Naive B cell (primary cell): Measurements from ENCODE around the gene COPE. TPM values are rescaled to one million over a fixed set of nuclear protein-coding genes. Genes with fewer than 3 reads are reported as not detected.

ENCODE experiments used
- ATAC-seq, 2 donors: fragments of 150-1000 bp; cut with Tn5 transposase; 2 replicates each; pipeline ENCODE4 v1.10.0; 2021; ENCODE audit warnings: low read depth in 2 of 2, mild to moderate bottlenecking in 2 of 2, moderate library complexity in 2 of 2
- DNase-seq: peaks from one replicate; pipeline ENCODE4 v3.0.0; 2022
- H3K27ac Mint-ChIP-seq, 6 donors: one replicate each; pipeline ENCODE4 v1.8.0; 2020 to 2022; ENCODE audit warnings: mild to moderate bottlenecking in 6 of 6, mixed read lengths in 6 of 6, moderate library complexity in 5 of 6, inconsistent platforms in 2 of 6
- H3K27me3 Mint-ChIP-seq, 3 donors: one replicate each; pipeline ENCODE4 v1.8.0; 2021 to 2022; ENCODE audit warnings: mixed read lengths in 3 of 3, mild to moderate bottlenecking in 1 of 3
- H3K36me3 Mint-ChIP-seq, 2 donors: one replicate each; pipeline ENCODE4 v1.8.0; 2020 to 2022; ENCODE audit warnings: mixed read lengths in 2 of 2, inconsistent platforms in 1 of 2, mild to moderate bottlenecking in 1 of 2
- H3K4me1 Mint-ChIP-seq, 3 donors: one replicate each; pipeline ENCODE4 v1.8.0; 2020 to 2022; ENCODE audit warnings: mixed read lengths in 3 of 3, inconsistent platforms in 1 of 3, mild to moderate bottlenecking in 1 of 3, moderate library complexity in 1 of 3
- H3K4me3 Mint-ChIP-seq, 8 donors: one replicate each; pipeline ENCODE4 v1.8.0; 2020 to 2022; ENCODE audit warnings: mild to moderate bottlenecking in 8 of 8, mixed read lengths in 8 of 8, moderate library complexity in 8 of 8, inconsistent platforms in 2 of 8
- H3K9me3 Mint-ChIP-seq, 7 donors: one replicate each; pipeline ENCODE4 v1.8.0; 2020 to 2022; ENCODE audit warnings: mixed read lengths in 7 of 7, mild to moderate bottlenecking in 5 of 7, inconsistent platforms in 2 of 7, moderate library complexity in 1 of 7
- polyA plus RNA-seq, 6 donors: library from polyadenylated mRNA; unstranded; fragments of 300-500 nt; fragmentation: Illumina TruSeq; gene quantifications; one replicate each; pipeline ENCODE4 v1.2.3, GENCODE V29; 2021; ENCODE audit warnings: low read depth in 6 of 6

Gene COPE
- polyA plus RNA-seq, 6 donors from 2014 or later, result 204 to 322 (median 251) TPM

GRCh38 chr19:18869781-18870530, 49.2 kb downstream of the COPE start:
- no peak for ATAC-seq
- H3K27me3 Mint-ChIP-seq, result peaks cover 6 to 25% (median 18%) of the 10 kb centered on the region in 3 donors
- H3K4me1 Mint-ChIP-seq, result peaks cover 7 to 11% (median 10%) of the 10 kb centered on the region in 3 donors
- H3K4me3 Mint-ChIP-seq, result peak overlapping the region in 4 of 8 donors; percentile 35 to 68 (median 48)
- no peak overlapping the region for H3K27ac Mint-ChIP-seq
- H3K36me3 Mint-ChIP-seq, result no peaks in the 10 kb centered on the region
- no peaks in the 10 kb centered on the region for H3K9me3 Mint-ChIP-seq
- no peak for DNase-seq

- H3K4me3 Mint-ChIP-seq, result peak overlapping the region in 1 of 8 donors; percentile 20
- ATAC-seq (no peak), DNase-seq (no peak)
- H3K27me3 Mint-ChIP-seq, result peaks cover 6 to 25% (median 18%) of the 10 kb centered on the region in 3 donors
- no peaks in the 10 kb centered on the region for H3K36me3 Mint-ChIP-seq
- H3K4me1 Mint-ChIP-seq, result peaks cover 7 to 11% (median 10%) of the 10 kb centered on the region in 3 donors
- H3K27ac Mint-ChIP-seq, result no peak overlapping the region
- H3K9me3 Mint-ChIP-seq, result no peaks in the 10 kb centered on the region
Observed at GRCh38 chr19:18869023-18869618, 50.1 kb downstream of the COPE start.

- no peak for DNase-seq
- H3K36me3 Mint-ChIP-seq, result no peaks in the 10 kb centered on the region
- no peak overlapping the region for H3K27ac Mint-ChIP-seq
- H3K9me3 Mint-ChIP-seq, result no peaks in the 10 kb centered on the region
- ATAC-seq, result no peak
- peaks cover 6 to 25% (median 18%) of the 10 kb centered on the region in 3 donors for H3K27me3 Mint-ChIP-seq
- peaks cover 7 to 11% (median 10%) of the 10 kb centered on the region in 3 donors for H3K4me1 Mint-ChIP-seq
- no peak overlapping the region for H3K4me3 Mint-ChIP-seq
Observed at GRCh38 chr19:18868380-18869022, 50.7 kb downstream of the COPE start.

- H3K27ac Mint-ChIP-seq, result peak overlapping the region in 1 of 6 donors; percentile 36
Observed at GRCh38 chr19:18867751-18868150, 51.4 kb downstream of the COPE start.

GRCh38 chr19:18867199-18867598, 52.0 kb downstream of the COPE start:
- peak overlapping the region in 4 of 6 donors; percentile 36 to 76 (median 55) for H3K27ac Mint-ChIP-seq
- H3K9me3 Mint-ChIP-seq, result no peaks in the 10 kb centered on the region
- DNase-seq (no peak), ATAC-seq (no peak)
- H3K4me3 Mint-ChIP-seq, result peak overlapping the region in 2 of 8 donors; percentile 33 to 34
- H3K36me3 Mint-ChIP-seq, result peaks cover 0 to 2% of the 10 kb centered on the region in 2 donors
- H3K27me3 Mint-ChIP-seq, result peaks cover 6 to 18% (median 10%) of the 10 kb centered on the region in 3 donors
- peaks cover 7 to 13% (median 7%) of the 10 kb centered on the region in 3 donors for H3K4me1 Mint-ChIP-seq

More at GRCh38 chr19:18867751-18868150, 51.4 kb downstream of the COPE start:
- no peak for DNase-seq
- no peaks in the 10 kb centered on the region for H3K9me3 Mint-ChIP-seq
- H3K36me3 Mint-ChIP-seq, result no peaks in the 10 kb centered on the region
- ATAC-seq, result no peak
- H3K4me3 Mint-ChIP-seq, result peak overlapping the region in 1 of 8 donors; percentile 66
- H3K4me1 Mint-ChIP-seq, result peaks cover 7 to 10% (median 7%) of the 10 kb centered on the region in 3 donors
- peaks cover 6 to 19% (median 11%) of the 10 kb centered on the region in 3 donors for H3K27me3 Mint-ChIP-seq

- peaks cover 0 to 6% of the 10 kb centered on the region in 2 donors for H3K36me3 Mint-ChIP-seq
- H3K27me3 Mint-ChIP-seq, result peaks cover 3 to 13% (median 10%) of the 10 kb centered on the region in 3 donors
- no peak for ATAC-seq
- peaks cover 7 to 13% (median 7%) of the 10 kb centered on the region in 3 donors for H3K4me1 Mint-ChIP-seq
- DNase-seq, result no peak
- no peaks in the 10 kb centered on the region for H3K9me3 Mint-ChIP-seq
- H3K27ac Mint-ChIP-seq, result peak overlapping the region in 3 of 6 donors; percentile 36 to 94 (median 80)
- H3K4me3 Mint-ChIP-seq, result peak overlapping the region in 2 of 8 donors; percentile 33 to 34
Observed at GRCh38 chr19:18866800-18867123, 52.4 kb downstream of the COPE start.

- ATAC-seq, result peak; percentile 83 to 85
- Mint-ChIP-seq H3K27ac (peak overlapping the region in 1 of 6 donors; percentile 94), H3K4me1 (peaks cover 7 to 10% (median 9%) of the 10 kb centered on the region in 3 donors), H3K36me3 (peaks cover 0 to 6% of the 10 kb centered on the region in 2 donors), H3K27me3 (peaks cover 0 to 8% (median 8%) of the 10 kb centered on the region in 3 donors), H3K9me3 (no peaks in the 10 kb centered on the region), H3K4me3 (peak overlapping the region in 3 of 8 donors; percentile 25 to 74 (median 35))
- DNase-seq, result peak; percentile 54
Observed at GRCh38 chr19:18865973-18866799, 53.0 kb downstream of the COPE start.

- DNase-seq (no peak), ATAC-seq (no peak)
- H3K9me3 Mint-ChIP-seq, result no peaks in the 10 kb centered on the region
- H3K27me3 Mint-ChIP-seq, result no peaks in the 10 kb centered on the region
- peaks cover 0 to 6% of the 10 kb centered on the region in 2 donors for H3K36me3 Mint-ChIP-seq
- peak overlapping the region in 2 of 8 donors; percentile 35 to 74 for H3K4me3 Mint-ChIP-seq
- H3K4me1 Mint-ChIP-seq, result peaks cover 0 to 6% (median 3%) of the 10 kb centered on the region in 3 donors
- no peak overlapping the region for H3K27ac Mint-ChIP-seq
Observed at GRCh38 chr19:18865106-18865972, 53.8 kb downstream of the COPE start.

- Mint-ChIP-seq H3K4me3 (no peak overlapping the region), H3K9me3 (no peaks in the 10 kb centered on the region), H3K27ac (peak overlapping the region in 1 of 6 donors; percentile 60), H3K27me3 (no peaks in the 10 kb centered on the region), H3K4me1 (peaks cover 0 to 6% (median 3%) of the 10 kb centered on the region in 3 donors), H3K36me3 (peaks cover 0 to 6% of the 10 kb centered on the region in 2 donors)
- no peak for DNase-seq
- ATAC-seq, result no peak
Observed at GRCh38 chr19:18863843-18864362, 55.3 kb downstream of the COPE start.

GRCh38 chr19:18862976-18863842, 56.0 kb downstream of the COPE start:
- no peak for ATAC-seq
- DNase-seq, result no peak
- Mint-ChIP-seq H3K9me3 (no peaks in the 10 kb centered on the region), H3K27me3 (no peaks in the 10 kb centered on the region), H3K27ac (no peak overlapping the region), H3K36me3 (peaks cover 0 to 9% of the 10 kb centered on the region in 2 donors), H3K4me1 (peaks cover 0 to 6% (median 3%) of the 10 kb centered on the region in 3 donors), H3K4me3 (no peak overlapping the region)

GRCh38 chr19:18861917-18862316, 57.3 kb downstream of the COPE start:
- peak overlapping the region in 1 of 8 donors; percentile 57 for H3K4me3 Mint-ChIP-seq
- no peak for DNase-seq
- no peak for ATAC-seq
- no peak overlapping the region for H3K27ac Mint-ChIP-seq
- peaks cover 0 to 15% of the 10 kb centered on the region in 2 donors for H3K36me3 Mint-ChIP-seq
- H3K9me3 Mint-ChIP-seq, result no peaks in the 10 kb centered on the region
- no peaks in the 10 kb centered on the region for H3K27me3 Mint-ChIP-seq
- H3K4me1 Mint-ChIP-seq, result peaks cover 0 to 6% (median 3%) of the 10 kb centered on the region in 3 donors
